GM12873 (cell line): ENCODE data around the gene PDK3.
A peak's percentile ranks its signal among the peaks of the same experiment; 100 is the strongest.

Source experiments
- TF ChIP-seq, protein P1 (sequence below): IDR thresholded peaks from 2 replicates; pipeline ENCODE4 v1.5.1; 2012; ENCODE audit warnings: low read depth, mild to moderate bottlenecking, moderate library complexity, low read length, control low read depth; ENCODE audit not compliant: insufficient read depth; ENCODE audit errors: missing control alignments

The PDK3 gene

DNA sequence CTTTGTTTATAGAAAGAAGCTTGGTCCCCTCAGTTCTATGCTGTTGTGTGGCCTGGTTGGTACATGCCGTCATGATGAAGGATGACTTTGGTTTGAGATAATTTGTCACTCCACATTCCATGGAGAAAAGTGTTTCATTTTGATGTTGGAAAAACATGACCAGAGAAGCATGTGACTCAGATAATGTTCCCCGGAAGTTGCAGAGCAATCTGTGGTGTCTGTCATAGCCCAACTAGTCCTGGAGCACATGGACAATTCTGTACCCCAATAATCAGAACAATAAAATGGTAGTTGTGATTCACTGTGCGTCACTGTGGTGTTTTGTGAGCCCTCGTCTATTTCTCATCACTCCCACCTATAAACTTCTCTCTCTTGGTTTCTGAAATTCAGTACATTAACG, 85.1 kb downstream of the PDK3 start:
- TF ChIP-seq, protein P1, sequence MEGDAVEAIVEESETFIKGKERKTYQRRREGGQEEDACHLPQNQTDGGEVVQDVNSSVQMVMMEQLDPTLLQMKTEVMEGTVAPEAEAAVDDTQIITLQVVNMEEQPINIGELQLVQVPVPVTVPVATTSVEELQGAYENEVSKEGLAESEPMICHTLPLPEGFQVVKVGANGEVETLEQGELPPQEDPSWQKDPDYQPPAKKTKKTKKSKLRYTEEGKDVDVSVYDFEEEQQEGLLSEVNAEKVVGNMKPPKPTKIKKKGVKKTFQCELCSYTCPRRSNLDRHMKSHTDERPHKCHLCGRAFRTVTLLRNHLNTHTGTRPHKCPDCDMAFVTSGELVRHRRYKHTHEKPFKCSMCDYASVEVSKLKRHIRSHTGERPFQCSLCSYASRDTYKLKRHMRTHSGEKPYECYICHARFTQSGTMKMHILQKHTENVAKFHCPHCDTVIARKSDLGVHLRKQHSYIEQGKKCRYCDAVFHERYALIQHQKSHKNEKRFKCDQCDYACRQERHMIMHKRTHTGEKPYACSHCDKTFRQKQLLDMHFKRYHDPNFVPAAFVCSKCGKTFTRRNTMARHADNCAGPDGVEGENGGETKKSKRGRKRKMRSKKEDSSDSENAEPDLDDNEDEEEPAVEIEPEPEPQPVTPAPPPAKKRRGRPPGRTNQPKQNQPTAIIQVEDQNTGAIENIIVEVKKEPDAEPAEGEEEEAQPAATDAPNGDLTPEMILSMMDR = no peak

DNA sequence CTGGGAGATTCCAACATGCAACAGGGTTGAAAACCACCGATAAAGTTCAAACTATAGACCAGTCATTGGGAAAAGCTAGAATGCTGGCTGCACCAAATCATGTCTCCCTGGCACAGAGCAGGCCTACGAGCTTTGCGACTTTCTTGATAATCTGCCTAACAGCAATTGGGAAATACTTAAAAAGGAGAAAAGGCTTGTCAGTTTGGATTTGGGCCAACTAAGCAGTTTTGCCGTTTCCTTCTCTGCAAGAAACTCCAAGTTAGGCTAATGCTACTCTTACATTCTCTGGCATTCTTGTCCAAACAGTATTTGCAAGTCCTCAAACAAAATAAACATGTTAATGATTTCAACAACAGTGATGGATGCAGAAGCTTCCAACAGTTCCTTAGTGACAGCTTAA, 87.9 kb downstream of the PDK3 start:
- TF ChIP-seq, protein P1 = no peak

DNA sequence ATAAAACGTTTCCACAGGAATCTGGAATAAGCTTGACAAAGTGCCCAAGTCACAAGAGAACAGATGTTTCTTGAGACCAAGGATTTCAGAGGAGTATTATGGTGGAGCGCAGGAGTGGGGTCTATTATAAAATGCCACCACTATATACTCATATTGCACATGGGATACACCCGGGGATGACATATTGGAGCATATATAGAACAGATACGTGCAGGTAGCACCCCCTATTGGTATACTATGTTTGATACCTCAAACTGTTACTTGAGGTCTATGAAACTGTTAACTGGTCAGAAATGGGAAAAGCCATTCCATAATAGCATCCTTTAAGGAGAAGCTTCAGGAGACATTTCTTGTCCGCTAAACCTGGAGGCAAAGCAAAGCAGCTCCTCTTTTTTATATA, 96.0 kb downstream of the PDK3 start:
- TF ChIP-seq, protein P1 = peak; percentile 52

DNA sequence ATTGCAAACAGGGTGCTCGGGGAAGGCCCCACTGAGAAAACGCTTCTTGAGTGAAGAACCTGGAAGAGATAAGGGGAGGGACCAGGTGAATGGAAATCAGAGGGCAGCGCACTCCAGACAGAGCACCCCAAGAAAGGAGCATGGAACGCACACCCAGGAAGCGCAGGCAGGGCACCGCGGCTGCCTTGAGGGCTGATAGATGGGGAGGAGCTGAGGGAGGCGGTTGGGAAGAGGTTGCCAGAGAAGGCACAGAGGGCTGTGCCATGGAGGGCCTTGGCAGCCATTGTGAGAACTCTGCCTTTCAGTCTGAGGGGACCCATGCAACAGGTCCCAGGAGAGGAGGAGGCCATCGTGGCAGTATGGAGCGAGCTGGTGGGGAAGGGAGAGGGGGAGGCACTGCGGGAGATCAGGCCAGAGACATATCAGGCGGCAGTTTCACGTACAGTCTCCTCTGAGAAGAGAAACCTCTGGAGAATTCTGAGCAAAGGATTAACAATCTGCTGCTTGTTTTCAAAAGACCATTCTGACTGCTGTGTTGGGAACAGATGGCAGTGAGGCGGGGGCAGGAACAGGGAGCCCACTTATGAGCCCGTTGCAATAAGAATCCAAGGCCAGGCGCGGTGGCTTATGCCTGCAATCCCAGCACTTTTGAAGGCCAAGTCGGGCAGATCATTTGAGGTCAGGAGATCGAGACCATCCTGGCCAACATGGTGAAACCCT, 98.4 kb downstream of the PDK3 start:
- TF ChIP-seq, protein P1 = no peak

DNA sequence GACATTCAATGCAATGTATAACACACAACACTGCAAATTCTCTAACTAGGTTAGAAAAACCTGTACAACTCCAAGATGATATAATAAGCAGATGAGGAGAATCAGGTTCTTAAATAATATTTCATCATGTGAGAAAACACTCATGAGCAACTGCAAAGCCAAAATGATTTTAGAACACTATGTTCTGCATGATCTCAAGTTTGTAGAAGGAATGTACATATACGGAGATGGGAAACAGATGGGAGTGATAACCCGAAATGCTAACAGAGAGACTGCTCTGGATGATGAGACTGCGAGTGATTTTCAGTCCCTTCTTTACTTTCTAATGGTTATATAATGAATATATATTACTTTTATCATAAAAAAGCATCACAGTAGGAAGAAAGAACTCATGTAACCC, 101.2 kb downstream of the PDK3 start:
- TF ChIP-seq, protein P1 = no peak

DNA sequence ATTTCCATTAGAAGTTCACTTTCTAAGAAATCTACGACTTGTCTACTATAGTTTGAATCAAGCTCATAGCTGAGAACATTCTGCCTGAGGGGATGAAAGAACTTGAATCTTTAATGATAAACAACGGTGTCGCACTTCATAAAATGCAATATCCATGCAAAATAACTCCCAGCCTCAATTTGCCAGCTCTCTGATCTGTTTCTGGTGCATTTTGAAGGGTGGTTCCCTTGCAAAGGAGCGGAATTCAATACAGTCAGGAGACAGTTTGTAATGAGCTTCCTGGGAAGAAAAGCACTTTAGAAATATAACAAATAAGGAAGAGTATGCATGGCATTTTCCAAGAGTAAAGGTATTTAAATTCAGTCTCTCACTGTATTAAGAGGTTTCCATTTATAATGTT, 102.1 kb downstream of the PDK3 start:
- TF ChIP-seq, protein P1 = no peak

DNA sequence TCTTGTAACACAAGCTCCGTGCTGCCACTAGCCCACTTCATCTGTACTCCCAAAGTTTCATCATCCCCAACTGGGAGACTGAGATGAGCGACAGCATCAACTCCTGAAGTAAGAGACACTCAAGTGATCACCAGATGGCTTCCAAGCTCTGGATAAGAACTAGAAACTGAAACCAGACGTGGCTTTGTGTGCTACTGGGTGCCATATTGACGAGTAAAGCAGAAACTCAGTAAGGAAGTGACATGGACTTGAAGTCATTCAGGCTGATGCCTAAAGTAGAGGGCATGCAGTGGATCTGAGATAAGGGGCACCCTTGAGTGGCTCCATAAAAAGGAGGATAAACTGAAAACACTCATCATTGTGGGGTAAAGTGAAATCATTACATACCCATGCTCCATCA, 109.7 kb downstream of the PDK3 start:
- TF ChIP-seq, protein P1 = no peak
